HG02852 (cell line): ENCODE measurements around the gene SLC6A9.
A peak's percentile ranks its signal among the peaks of the same experiment; 100 is the strongest.

Experiments used
- ATAC-seq: cut with Tn5 transposase; IDR thresholded peaks from one replicate; pipeline ENCODE4 v1.9.1; 2021; ENCODE audit warnings: mild to moderate bottlenecking, moderate library complexity; ENCODE audit not compliant: unreplicated experiment

SLC6A9 gene

DNA sequence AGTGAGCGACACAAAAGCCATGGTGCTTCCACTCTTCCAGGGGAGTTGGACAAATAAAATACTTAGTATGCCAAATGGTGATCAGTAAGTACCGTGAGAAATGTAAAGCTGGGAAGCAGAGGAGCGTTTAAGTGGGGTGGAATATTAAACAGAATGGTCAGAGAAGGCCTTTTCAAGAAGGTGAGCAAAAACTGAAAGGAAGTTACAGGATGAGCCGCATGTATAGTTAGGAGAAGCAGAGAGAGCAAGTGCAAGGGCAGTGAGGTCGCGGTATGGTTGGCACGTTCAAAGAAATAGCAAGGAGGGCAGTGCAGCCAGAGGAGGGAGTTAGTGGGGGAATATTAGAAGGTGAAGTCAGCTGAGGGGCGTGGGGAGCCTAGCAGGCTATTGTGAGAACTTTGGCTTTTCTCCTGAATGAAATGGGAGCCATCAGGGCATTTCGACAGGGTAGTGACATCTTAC lies 57.2 kb downstream of the SLC6A9 start:
- ATAC-seq: peak; percentile 0

DNA sequence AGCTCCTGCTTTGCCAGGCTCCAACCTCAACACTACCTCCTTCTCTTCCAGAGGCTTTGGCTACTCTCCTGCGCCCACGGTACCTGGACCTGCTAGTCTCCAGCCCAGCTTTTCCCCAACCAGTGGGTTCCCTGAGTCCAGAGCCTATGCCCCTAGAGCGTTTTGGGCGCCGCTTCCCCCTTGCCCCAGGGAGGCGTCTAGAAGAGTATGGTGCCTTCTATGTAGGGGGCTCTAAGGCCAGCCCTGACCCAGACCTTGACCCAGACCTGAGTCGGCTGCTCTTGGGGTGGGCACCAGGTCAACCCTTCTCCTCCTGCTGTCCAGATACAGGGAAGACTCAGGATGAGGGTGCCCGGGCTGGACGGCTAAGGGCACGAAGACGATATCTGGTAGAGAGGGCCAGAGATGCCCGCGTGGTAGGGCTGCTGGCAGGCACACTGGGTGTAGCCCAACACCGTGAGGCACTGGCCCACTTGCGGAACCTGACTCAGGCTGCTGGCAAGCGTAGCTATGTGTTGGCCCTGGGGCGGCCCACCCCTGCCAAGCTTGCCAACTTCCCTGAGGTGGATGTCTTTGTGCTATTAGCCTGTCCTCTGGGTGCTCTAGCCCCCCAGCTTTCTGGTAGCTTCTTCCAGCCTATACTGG lies 59.8 kb downstream of the SLC6A9 start:
- ATAC-seq: no peak

DNA sequence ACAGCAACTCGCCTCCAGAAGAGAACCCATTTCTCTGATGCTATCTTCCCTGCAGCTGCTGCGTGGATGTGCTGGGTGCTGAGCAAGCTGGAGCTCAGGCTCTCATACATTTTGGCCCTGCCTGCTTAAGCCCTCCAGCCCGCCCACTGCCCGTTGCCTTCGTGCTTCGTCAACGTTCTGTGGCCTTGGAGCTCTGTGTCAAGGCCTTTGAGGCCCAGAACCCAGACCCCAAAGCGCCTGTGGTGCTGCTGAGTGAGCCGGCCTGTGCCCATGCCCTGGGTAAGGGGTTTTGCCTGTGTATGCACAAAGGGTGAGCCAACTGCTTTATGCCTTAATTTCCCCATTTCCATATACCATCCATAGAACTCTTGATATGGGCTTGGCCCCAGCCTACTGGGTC lies 60.4 kb downstream of the SLC6A9 start:
- ATAC-seq: no peak

DNA sequence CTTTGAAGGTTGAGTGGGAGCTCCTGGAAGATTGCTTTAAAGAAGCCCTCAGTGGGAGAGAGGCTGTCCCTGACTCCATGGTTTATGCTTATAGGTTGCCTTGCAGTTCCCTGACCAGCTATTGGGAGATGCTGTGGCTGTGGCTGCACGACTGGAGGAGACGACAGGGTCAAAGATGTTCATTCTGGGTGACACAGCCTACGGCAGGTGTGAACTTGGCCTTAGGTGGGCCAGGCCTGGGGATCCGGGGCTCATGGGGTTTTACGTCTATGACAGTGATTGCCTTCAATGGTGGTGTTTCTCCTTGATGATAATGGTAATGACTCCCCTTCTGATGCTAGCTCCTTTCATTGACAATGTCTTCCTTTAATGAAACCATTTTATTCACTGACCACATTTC lies 60.8 kb downstream of the SLC6A9 start:
- ATAC-seq: no peak

DNA sequence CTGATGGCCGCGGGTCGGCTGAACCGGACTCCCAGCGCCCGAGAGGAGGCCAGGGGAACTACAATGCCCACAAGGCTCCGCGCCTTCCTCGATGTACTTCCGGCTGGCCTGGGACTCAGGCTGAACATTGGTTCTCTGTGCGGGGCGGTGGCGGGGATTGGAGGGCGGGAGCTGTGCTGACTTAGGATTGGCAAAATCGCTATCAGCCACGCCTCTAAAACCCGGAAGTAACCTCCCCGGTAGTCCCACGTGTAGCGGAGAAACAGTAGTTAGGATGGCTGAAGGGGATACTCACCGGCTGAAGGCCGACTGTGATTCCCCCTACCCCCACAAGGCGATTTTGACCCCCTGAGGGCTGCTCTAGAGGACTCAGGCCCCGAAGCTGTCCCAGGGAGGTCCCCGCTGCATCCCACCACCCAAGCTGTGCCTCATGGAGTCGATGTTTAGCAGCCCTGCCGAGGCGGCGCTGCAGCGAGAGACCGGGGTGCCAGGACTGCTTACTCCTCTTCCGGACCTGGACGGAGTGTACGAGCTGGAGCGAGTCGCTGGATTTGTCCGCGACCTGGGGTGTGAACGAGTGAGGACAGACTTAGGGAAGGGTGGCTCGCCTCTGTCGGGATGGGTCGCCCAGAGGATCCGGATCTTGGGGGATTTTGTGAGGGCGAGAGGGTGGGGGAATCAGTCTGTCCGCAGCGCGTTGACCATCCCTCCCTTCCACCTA lies 61.4 kb downstream of the SLC6A9 start, which contains the start of gene DPH2:
DPH2 (plus strand) TSS at position 265 of the 721 bp plus-strand sequence; CDS start at position 431, 166 bp downstream.
- peak; percentile 80 for ATAC-seq

DNA sequence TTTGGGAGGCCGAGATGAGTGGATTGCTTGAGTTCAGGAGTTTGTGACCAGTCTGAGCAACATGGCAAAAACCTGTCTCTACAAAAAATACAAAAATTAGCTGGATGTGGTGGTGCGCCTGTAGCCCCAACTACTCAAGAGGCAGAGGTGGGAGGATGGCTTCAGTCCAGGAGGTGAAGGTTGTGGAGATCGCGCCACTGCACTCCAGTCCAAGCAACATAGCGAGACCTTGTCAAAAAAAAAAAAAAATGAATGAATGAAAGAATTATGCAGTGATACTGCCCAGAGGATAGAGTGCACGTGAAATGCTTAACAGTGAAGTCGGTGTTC lies 61.9 kb downstream of the SLC6A9 start:
- ATAC-seq: no peak

DNA sequence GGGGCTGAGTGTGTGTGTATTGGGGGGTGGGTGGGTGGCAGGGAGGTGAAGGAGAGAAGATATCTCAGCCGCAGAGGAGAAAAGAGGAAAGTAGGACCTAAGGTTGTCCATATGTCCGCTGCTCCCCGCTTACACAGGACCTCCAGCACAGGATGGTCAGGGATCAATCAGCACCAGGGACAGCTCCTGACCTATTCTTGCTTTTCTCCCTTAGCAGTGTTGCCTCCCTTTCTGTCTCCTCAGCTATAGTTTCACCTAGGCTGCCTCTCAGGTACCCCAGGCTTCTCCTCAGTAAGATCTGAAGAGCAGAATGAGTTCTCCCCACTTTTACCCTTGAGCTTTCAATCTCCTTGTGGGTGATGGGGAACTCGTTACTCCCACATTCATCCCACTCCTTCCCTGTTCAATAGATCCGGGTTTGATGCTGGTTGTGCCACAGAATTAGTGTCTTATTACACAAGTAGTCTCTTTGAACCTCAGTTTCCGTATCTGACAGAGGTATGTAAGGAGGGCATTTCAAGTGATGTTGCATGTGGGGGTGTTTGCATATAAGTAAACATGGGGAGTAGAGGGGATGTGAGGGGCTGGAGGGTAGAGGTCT lies 62.8 kb downstream of the SLC6A9 start:
- no peak for ATAC-seq

DNA sequence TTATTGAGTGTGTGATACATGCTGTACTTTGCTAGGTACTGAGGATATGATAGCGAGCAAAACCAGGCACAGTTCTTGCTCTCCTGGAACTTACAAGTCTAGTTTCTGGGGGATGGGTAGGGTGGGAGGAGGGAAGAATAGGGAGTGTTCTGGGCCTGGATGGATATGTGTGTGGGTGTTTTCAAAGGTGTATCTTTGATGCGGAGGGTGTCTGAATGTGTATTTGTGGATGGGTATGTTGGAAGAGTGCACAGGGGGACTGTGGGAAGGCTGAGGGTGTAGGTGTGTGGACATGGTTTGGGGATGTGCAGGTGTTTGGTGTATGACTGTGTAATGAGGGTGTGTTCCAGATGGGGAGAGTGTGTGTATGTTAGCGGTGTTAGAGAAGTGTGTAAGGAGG lies 65.9 kb downstream of the SLC6A9 start:
- ATAC-seq: no peak

DNA sequence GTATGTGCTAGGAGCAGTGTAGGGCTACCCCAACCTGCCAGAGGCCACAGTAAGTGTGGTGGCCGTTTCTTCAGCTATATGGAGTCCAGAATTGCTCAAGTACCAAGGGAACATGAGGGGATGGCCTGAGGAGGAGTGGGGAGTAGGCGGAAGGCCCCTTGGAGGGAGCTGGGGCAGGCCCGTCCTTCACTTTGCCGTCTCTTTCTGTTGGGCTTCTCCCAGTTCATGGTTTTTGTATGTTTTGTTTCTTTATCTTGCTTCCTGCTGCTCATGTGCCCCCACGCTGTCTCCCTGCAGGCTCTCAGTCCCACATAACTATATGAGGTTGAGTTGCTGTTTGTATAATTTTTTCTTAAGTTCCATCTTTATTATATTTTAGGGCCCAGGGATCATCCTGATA lies 67.4 kb downstream of the SLC6A9 start:
- no peak for ATAC-seq

DNA sequence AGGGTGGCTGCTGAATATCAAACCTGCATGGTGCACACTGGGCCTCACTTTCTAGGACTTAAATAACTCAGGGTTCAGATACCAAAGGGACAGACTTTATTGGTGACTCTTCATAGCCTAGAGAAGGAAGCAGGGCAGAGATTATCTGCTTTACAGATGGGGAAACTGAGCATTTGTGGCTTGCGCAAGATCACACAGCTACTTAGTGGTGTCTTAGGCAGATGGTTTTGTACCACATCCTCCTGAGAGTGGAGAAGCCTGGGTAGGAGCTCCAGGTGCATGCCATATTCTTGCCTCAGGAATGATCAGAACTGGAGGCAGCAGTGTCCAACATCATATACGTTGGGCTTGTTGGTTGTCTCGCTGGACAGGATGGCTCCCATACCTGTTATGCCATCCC lies 68.3 kb downstream of the SLC6A9 start:
- ATAC-seq: no peak

DNA sequence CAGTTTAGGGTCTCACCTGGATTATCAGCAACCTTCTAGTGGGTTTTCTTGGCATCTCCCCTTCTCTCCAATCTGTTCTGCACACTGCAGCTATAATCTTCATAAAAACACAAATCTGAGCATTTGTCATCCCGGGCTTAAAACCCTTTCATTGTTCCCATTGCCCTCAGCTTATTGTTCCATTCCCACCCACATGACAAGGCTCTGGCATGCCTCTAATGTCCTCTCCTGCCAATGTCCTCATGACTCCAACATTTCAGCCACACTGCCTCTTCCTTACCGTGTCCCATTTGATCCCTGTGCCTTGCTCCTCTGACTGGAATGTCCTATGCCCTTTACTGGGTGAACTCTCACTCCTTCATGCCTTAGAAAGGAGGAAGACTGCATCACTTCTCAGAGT lies 68.9 kb downstream of the SLC6A9 start:
- no peak for ATAC-seq

DNA sequence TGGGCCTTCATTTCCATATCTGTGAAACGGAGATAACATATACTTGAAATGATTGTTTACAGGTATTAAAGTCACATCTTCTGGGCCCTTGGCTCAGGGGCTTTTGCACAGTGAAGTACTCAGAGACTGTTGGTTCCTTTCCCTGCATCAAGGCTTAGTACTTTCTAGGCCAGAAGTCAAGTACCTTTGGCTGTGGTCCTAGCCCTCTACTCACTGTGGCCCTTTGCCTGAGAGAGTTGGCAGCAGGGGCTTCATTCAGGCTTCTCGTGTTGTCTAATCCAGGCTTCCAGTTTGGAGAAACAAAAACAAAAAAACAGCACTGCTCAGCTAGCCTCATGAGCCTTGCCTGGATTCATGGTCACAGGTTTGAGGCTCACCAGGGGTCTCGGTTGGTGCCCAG lies 69.6 kb downstream of the SLC6A9 start:
- ATAC-seq: no peak

DNA sequence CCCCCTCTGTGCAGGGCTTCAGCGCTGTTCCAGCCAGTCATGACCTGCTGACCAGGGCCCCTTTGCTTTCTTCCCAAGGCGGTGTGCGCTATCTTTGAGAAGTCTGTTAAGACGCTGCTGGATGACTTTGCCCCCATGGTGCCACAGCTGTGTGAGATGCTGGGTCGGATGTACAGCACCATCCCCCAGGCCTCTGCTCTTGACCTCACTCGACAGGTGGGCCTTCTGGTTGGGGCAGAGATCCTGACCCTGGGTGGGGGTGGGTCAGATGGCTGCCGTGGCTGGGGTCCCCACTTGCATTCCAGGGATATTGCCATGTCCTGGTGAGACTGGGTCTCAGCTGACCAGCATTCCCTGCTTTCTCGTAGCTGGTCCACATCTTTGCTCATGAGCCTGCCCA lies 70.5 kb downstream of the SLC6A9 start:
- no peak for ATAC-seq

DNA sequence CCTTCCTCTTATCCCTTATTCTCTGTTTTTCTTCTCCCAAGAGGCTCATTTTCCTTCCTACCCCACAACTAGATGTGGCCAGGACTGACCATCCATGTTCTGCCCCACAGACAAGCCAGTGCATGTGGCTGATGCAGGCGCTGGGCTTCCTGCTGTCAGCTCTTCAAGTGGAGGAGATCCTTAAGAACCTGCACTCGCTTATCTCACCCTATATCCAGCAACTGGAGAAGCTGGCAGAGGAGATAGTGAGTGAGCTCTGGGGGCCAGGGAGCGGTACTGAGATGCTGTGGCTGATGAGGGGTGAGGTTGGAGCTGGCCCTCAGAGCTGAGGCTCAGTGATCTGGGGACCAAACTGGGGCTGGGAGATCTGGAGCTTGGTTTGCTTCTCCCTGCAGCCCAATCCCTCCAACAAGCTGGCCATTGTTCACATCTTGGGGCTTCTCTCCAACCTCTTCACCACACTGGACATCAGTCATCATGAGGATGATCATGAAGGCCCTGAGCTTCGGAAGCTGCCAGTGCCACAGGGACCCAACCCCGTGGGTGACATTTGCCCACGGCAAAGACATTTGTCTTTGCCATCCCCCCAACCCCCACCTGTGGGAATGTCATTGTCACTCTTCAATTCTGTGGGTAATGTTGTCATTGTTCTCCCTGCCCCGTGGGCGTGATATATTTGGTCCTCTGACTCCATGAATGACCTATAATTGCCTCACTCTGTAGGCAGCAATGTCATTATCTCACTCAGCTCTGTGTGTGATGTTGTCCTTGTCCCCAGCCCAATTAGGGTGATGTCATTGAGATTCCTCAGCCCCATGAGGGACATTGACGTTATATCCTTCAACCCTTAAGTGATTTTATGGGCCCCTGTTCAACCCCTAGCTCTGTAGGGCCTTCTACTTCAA lies 72.7 kb downstream of the SLC6A9 start:
- ATAC-seq: no peak

DNA sequence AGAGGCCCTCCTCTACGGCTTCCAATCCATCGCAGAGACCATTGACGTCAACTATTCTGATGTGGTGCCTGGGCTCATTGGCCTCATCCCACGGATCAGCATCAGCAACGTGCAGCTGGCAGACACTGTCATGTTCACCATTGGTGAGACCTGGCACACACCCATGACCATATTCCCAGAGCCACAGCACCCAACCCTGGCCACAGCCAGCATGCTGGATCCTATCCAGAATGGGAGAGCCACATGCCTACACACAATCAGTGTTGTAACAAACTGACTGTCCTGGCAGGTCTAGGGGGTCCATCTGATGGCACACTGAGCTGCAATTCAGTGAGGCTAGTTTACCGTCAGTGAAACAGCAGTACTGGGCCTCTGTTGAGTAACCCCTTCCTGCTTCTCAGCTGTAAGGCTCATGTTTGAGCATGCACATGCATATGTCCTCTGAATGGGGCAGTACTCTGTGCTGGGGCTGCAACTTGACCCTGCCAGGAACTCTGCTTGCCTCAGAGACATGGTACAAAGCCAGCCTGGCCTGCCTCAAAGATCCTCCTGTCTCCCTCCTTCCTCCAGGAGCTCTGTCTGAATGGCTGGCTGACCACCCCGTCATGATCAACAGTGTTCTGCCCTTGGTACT lies 73.7 kb downstream of the SLC6A9 start:
- ATAC-seq: no peak

DNA sequence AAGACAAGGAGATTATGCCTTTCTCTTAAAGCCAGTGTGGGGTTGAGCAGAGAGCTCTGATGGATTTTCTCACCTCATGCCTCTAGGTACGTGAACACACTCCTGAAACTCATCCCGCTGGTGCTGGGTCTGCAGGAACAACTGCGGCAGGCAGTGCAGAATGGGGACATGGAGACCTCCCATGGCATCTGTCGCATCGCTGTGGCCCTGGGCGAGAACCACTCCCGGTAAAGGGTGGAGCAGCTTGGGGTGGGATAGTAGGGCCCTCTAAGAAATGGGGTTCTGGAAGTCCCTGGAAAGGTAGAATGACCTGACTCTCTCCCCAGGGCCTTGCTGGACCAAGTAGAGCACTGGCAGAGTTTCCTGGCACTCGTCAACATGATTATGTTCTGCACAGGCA lies 75.0 kb downstream of the SLC6A9 start:
- ATAC-seq: no peak

DNA sequence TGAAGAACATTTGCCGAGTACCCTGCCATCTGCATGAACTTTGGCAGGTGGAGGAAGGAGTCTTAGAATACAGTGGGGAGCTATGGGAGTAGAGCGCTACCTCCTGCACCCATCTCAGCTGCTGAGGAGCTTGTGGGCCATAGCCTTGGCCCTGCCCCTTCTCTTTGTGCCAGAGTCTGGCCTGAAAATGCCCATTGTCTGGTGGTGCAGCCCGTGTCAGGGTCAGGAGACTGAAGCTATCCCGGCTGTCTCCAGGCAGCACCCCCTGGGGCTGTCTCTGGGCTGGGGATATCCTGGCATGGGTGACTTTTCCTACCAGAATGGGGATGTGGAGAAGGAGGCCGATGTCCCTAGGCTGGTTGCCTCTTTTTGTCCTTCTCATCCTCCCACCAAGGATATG lies 77.2 kb downstream of the SLC6A9 start:
- ATAC-seq: no peak

DNA sequence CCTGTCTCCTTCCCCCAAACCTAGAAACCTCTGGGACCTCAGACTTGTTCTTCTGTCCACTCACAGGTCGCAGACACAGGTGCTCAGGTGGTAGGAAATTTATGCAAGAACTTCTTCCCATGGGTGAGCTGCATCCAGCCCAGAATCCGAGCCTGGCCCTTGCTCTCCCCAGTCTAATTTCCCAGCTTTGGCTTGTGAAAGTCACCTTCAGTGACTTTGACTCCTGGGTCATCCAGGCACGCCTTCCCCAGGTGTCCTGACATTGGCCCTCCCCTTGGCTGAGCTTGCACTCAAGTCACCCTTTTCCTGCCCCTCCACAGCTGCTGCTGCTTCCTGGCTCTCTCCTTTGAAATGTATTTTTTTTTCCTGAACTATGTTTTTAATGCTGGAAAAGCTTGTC lies 77.9 kb downstream of the SLC6A9 start:
- no peak for ATAC-seq

DNA sequence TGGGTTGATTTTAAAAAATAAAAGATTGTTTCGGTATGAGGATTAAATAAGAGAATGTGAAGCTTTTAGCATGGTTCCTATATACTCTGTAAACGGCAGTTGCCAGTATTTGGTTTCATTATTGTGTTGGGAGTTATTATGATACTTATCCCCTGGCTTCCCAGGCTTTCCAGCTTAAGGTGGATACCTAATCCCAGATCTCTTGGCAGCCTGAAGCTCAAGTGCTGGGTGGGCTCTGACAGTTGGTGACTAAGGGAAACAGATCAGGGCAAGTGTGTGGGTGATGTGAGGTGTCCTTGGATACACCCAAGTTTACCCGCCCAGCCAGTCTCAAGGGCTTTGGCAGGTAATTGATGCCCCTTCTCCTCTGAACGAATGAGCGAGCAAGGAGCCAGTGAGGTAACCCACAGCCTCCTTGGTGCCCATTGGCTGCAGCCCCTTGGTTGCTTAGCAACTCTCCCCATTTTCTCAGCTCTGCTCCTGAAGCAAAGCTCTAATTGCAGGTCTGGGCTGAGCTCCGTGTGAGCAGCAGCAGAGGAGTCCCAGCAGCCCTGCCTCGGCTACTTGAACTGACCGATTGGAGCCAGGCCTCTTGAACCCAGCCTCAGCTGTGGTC lies 78.4 kb downstream of the SLC6A9 start:
- no peak for ATAC-seq
